Peyer's patch (tissue), 4 donors: Measurements from ENCODE around the gene WDR86. TPM values are rescaled to one million over a fixed set of nuclear protein-coding genes. Genes with fewer than 3 reads are reported as not detected.
A peak's percentile ranks its signal among the peaks of the same experiment; 100 is the strongest.

Experiments used
- DNase-seq, 3 donors: peaks; one replicate each; pipeline ENCODE4 v3.0.0-alpha.2; 2017 to 2019
- H3K27ac ChIP-seq, 4 donors: fragments of 200-600 bp; sonication (generic); one replicate each; pipeline ENCODE4 v1.5.1; 2016 to 2019
- H3K27me3 ChIP-seq, 2 donors: fragments of 200-600 bp; sonication (generic); one replicate each; pipeline ENCODE4 v1.5.1; 2019
- H3K36me3 ChIP-seq, 3 donors: fragments of 200-600 bp; sonication (generic); one replicate each; pipeline ENCODE4 v1.5.1; 2016 to 2019
- H3K4me1 ChIP-seq, 4 donors: fragments of 200-600 bp; sonication (generic); one replicate each; pipeline ENCODE4 v1.5.1; 2016 to 2019
- H3K4me3 ChIP-seq, 4 donors: fragments of 200-600 bp; sonication (generic); 1 replicate in 3 of 4; 2 replicates in 1 of 4; pipeline ENCODE4 v1.5.1; 2016 to 2019; ENCODE audit warnings: mild to moderate bottlenecking in 1 of 4
- H3K9me3 ChIP-seq, 4 donors: fragments of 200-600 bp; sonication (generic); one replicate each; pipeline ENCODE4 v1.5.1; 2016 to 2019; ENCODE audit warnings: mild to moderate bottlenecking in 1 of 4
- POLR2A ChIP-seq, 2 donors: fragments of 450-650 bp; IDR thresholded peaks; one replicate each; pipeline ENCODE4 v1.5.1; 2017; ENCODE audit warnings: antibody characterized with exemption in 2 of 2, mild to moderate bottlenecking in 2 of 2, moderate library complexity in 2 of 2
- total RNA-seq, 4 donors: library from RNA; depleted of rRNA; stranded (reverse); fragments of >200 nt; gene quantifications; one replicate each; pipeline ENCODE4 v1.1.0, GENCODE V29; 2016
- TF ChIP-seq, protein P1 (sequence below), 6 experiments: fragments of 450-650 bp in 4 of 6; fragments of 200-600 bp in 2 of 6; sonication (generic) in 1 of 6; IDR thresholded peaks; one replicate each; pipeline ENCODE4 v1.5.1; 2017 to 2019; ENCODE audit warnings: antibody characterized with exemption in 6 of 6, mild to moderate bottlenecking in 3 of 6, moderate library complexity in 1 of 6

WDR86 gene
- total RNA-seq, 4 donors from 2014 or later: 5.9 to 13.2 (median 6.6) TPM; not detected in 1

DNA sequence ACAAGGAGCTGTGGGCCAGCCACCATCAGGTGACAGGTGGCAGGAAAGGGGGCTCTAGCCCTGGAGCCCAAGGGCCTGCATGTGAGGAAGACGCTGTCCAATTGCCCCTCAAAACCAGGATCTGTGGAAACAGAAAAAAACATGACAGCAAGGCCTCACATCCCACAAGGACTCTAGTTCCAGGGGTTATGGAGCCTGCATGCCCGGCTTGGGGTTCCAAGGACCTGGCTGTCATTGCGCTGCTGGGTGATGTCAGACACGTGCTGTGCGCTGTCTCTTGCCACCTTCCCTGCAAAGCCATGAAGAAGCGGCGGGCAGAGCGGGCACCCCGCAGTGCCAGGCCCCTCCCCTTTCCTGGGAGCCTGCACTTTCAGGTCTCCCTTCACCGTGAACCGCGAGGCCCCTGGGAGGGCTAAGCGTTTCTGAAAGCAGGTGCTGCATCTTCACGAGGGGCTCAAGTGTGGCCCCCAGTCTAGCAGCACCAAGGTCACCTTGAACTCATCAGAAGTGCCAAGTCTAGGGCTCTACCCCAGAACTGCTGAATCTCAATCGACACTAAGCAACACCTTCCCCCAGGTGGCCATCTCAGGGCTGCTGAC lies 45.2 kb upstream of the WDR86 start:
- H3K27ac ChIP-seq: no peak overlapping the region
- peaks cover 0 to 8% (median 0%) of the 10 kb centered on the region in 4 donors for H3K4me1 ChIP-seq
- DNase-seq: peak in 1 of 3 donors; percentile 26
- no peak for TF ChIP-seq POLR2A (IDR thresholded peaks at IDR 0.05)
- TF ChIP-seq, protein P1, sequence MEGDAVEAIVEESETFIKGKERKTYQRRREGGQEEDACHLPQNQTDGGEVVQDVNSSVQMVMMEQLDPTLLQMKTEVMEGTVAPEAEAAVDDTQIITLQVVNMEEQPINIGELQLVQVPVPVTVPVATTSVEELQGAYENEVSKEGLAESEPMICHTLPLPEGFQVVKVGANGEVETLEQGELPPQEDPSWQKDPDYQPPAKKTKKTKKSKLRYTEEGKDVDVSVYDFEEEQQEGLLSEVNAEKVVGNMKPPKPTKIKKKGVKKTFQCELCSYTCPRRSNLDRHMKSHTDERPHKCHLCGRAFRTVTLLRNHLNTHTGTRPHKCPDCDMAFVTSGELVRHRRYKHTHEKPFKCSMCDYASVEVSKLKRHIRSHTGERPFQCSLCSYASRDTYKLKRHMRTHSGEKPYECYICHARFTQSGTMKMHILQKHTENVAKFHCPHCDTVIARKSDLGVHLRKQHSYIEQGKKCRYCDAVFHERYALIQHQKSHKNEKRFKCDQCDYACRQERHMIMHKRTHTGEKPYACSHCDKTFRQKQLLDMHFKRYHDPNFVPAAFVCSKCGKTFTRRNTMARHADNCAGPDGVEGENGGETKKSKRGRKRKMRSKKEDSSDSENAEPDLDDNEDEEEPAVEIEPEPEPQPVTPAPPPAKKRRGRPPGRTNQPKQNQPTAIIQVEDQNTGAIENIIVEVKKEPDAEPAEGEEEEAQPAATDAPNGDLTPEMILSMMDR (IDR thresholded peaks at IDR 0.05): no peak
- no peaks in the 10 kb centered on the region for H3K36me3 ChIP-seq
- H3K27me3 ChIP-seq: no peaks in the 10 kb centered on the region
- no peak overlapping the region for H3K4me3 ChIP-seq
- H3K9me3 ChIP-seq: no peaks in the 10 kb centered on the region

- peak in 1 of 3 donors; percentile 25 for DNase-seq
- H3K4me3 ChIP-seq: no peak overlapping the region
- peaks cover 0 to 3% (median 0%) of the 10 kb centered on the region in 4 donors for H3K4me1 ChIP-seq
- H3K27ac ChIP-seq: no peak overlapping the region
- TF ChIP-seq, protein P1 (IDR thresholded peaks at IDR 0.05): no peak
- TF ChIP-seq POLR2A (IDR thresholded peaks at IDR 0.05): no peak
- no peaks in the 10 kb centered on the region for H3K27me3 ChIP-seq
- no peaks in the 10 kb centered on the region for H3K9me3 ChIP-seq
- no peaks in the 10 kb centered on the region for H3K36me3 ChIP-seq
Measured at GRCh38 chr7:151454305-151454704, 44.5 kb upstream of the WDR86 start.

GRCh38 chr7:151453326-151453791 lies 43.5 kb upstream of the WDR86 start:
- peak in 1 of 3 donors; percentile 50 for DNase-seq
- no peaks in the 10 kb centered on the region for H3K9me3 ChIP-seq
- H3K27ac ChIP-seq: no peak overlapping the region
- H3K4me3 ChIP-seq: no peak overlapping the region
- TF ChIP-seq POLR2A (IDR thresholded peaks at IDR 0.05): no peak
- TF ChIP-seq, protein P1 (IDR thresholded peaks at IDR 0.05): no peak
- H3K4me1 ChIP-seq: peaks cover 0 to 2% (median 0%) of the 10 kb centered on the region in 4 donors
- no peaks in the 10 kb centered on the region for H3K27me3 ChIP-seq
- H3K36me3 ChIP-seq: no peaks in the 10 kb centered on the region

GRCh38 chr7:151452680-151453325 lies 43.0 kb upstream of the WDR86 start:
- no peak overlapping the region for H3K4me3 ChIP-seq
- peaks cover 0 to 7% (median 0%) of the 10 kb centered on the region in 4 donors for H3K4me1 ChIP-seq
- no peaks in the 10 kb centered on the region for H3K36me3 ChIP-seq
- no peaks in the 10 kb centered on the region for H3K9me3 ChIP-seq
- TF ChIP-seq, protein P1 (IDR thresholded peaks at IDR 0.05): no peak
- no peak for TF ChIP-seq POLR2A (IDR thresholded peaks at IDR 0.05)
- H3K27me3 ChIP-seq: no peaks in the 10 kb centered on the region
- DNase-seq: peak in 1 of 3 donors; percentile 24
- H3K27ac ChIP-seq: no peak overlapping the region

DNA sequence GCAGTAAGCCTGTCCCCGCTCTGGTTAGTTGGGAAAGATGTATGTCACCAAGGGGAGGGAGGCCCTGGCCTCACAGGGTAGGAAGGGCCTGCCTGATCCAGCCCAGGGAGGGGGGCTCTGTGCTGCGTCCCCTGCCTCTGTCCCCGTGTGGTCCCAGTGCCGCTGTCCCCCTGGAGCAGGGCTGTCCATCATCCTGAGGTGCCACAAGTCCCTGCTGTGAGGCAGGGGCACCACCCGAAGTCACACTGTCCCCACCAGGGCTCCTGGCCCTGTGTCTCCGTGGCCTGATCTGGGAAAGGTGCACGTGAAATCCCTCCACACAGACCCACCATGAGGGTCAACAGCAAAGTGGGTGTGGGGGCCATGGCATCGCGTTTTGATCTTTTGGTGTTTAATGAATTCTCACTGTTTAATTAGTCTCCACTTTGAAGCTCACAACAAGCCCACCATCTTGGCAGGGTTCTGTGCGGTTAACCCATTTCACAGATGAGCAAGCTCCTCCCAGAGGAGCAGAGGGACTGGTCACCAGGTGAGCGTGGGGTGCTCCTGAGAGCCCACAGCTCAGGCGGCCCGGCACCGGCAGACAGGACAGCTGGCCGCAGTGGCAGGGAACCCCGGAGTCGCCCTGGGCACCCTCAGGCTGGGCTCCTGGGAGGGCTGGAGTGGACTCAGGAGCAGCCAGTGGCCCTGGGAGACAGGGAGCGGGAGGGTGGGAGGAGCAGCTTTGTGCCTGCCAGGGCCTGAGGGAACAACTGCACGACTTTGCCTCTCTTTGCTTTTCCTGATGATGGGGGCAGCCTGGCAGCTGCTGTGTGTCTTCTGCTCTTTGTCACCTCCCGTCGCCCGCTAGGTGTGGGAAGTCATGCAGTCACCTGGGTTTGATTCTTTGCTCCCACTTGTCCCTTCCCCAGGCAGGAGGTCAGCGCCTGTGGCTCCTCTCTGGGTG lies 42.1 kb upstream of the WDR86 start:
- Histone ChIP-seq H3K36me3 (no peaks in the 10 kb centered on the region), H3K27ac (no peak overlapping the region)
- DNase-seq: peak in 1 of 3 donors; percentile 41

More for the DNA sequence above, 42.1 kb upstream of the WDR86 start:
- H3K27me3 ChIP-seq: no peaks in the 10 kb centered on the region
- no peak for TF ChIP-seq POLR2A (IDR thresholded peaks at IDR 0.05)
- TF ChIP-seq, protein P1 (IDR thresholded peaks at IDR 0.05): no peak
- H3K4me3 ChIP-seq: no peak overlapping the region
- H3K9me3 ChIP-seq: no peaks in the 10 kb centered on the region
- H3K4me1 ChIP-seq: peaks cover 0 to 7% (median 0%) of the 10 kb centered on the region in 4 donors
